Measurements from ENCODE around the gene FOXO4.

The FOXO4 gene

GRCh38 chrX:71099736-71100135 lies 4.1 kb downstream of the FOXO4 start:
- no peak for DNase-seq

DNA sequence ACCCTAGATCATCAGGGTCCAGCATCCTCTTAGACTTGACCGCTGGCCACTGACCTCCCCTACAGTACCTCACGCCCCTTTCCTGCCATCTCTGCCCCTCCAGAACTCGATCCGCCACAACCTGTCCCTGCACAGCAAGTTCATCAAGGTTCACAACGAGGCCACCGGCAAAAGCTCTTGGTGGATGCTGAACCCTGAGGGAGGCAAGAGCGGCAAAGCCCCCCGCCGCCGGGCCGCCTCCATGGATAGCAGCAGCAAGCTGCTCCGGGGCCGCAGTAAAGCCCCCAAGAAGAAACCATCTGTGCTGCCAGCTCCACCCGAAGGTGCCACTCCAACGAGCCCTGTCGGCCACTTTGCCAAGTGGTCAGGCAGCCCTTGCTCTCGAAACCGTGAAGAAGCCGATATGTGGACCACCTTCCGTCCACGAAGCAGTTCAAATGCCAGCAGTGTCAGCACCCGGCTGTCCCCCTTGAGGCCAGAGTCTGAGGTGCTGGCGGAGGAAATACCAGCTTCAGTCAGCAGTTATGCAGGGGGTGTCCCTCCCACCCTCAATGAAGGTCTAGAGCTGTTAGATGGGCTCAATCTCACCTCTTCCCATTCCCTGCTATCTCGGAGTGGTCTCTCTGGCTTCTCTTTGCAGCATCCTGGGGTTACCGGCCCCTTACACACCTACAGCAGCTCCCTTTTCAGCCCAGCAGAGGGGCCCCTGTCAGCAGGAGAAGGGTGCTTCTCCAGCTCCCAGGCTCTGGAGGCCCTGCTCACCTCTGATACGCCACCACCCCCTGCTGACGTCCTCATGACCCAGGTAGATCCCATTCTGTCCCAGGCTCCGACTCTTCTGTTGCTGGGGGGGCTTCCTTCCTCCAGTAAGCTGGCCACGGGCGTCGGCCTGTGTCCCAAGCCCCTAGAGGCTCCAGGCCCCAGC lies 5.2 kb downstream of the FOXO4 start:
- no peak for DNase-seq

DNA sequence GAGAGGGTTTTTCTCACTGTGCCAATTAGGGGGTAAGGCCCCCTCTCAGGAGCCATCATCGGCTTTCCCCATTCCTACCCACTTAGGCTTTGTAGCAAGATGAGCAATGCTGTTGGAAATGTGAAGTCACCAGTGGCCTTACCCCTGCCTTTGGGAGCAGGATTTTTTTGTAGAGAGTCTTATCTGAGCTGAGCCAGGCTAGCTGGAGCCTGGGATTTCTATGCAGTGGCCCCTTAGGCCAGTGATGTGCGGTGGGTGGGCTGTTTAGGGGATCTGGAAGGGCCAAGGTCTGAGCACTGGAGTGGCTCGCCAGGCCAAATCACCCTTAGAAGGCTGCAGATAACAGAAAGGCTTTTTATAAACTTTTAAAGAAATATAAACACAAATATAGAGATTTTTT lies 6.6 kb downstream of the FOXO4 start:
- no peak for DNase-seq

DNA sequence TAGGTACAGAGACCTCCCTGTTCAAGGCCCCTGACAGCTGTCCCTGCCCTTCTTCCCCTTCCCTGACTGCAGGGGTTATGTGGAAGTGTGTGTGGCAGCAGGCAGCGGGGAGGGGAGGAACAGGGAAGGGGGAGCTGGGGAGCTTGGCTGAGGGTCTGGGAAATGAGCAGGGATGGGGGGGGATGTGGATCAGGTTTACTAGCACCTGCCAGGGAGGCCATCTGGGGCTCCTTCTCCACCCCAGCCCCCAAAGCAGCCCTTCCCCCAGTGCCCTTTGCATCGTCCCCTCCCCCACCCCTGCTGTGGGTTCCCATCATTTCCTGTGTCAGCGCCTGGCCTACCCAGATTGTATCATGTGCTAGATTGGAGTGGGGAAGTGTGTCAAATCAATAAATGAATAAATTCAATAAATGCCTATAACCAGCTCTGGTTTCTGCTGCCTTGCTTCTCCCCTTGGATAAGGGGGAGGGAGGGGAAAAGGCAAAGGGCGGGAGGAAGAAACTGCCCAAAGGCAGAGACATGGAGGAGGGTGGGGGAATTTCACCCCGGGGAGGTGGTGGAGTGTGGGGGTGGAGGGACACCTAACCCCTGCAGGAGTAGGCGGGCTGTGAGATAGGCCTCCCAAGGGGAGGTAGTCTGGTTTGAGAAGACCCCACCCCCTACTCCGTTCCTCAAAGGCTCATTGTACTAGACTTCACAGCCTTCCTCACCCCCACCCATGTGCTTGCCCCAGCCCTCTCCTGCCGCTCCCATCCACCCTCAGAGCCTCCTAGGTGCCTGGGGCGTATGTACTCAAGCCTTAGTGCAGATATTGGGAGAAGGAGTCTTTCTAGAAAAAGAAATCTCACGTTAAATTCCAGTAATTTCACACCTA lies 7.7 kb downstream of the FOXO4 start:
- no peak for DNase-seq

GRCh38 chrX:71105628-71106027 lies 10.0 kb downstream of the FOXO4 start:
- no peak for DNase-seq

DNA sequence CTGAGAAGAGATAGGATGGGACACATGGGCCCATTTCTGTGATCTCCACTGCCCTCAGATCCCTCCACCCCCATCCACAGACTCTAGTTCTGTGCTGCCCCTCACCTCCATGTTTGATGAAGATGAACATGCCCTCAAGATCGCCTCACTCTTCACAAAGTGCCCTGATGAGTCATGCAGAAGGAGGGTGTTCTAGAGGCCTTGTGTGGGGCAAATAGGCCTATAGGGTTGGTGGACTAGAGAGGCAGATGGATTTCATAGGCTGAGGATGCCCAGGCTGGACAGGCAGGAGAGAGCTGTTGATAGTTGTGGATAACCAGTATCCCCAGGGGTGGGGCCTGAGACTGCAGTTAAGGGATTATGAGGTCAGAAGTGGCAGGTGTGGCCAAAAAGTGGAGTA lies 10.8 kb downstream of the FOXO4 start, which contains the start of gene CXorf65:
Gene CXorf65 (minus strand): TSS at position 314 of the 400 bp plus-strand sequence. CDS start 184 bp downstream, at position 130.
- DNase-seq, result no peak

- no peak for DNase-seq
Measured at GRCh38 chrX:71107245-71107644, 11.6 kb downstream of the FOXO4 start.

DNA sequence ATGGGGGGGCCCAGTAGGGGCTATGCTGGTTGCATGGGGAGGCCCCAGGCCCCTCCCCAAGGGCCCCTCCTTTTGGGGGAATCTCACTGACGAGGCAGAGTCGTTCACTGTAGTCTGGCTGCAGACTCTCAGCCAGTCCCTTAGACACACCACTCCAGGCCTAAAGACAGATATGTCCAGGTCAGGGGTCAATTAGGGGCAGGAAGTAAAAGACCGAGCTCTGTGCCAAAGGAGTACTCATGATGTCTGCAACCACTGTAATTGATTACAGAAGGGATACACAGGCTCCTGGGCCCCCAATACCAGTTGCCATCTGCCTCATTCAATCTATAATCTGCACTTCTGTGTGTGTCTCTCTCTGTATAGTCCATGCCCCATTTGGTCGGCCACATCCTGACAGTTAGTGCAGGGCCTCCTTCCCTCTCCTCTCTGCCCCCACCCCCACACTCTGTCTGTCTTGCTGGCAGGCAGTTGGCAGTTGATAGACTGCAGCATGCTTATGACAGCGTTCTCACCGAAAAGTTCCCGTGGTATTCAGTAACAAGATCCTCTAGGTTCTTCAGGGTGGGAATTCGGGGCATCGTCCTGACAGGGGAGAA lies 12.2 kb downstream of the FOXO4 start:
- no peak for DNase-seq

- DNase-seq, result no peak
Measured at GRCh38 chrX:71109051-71109450, 13.4 kb downstream of the FOXO4 start.

DNA sequence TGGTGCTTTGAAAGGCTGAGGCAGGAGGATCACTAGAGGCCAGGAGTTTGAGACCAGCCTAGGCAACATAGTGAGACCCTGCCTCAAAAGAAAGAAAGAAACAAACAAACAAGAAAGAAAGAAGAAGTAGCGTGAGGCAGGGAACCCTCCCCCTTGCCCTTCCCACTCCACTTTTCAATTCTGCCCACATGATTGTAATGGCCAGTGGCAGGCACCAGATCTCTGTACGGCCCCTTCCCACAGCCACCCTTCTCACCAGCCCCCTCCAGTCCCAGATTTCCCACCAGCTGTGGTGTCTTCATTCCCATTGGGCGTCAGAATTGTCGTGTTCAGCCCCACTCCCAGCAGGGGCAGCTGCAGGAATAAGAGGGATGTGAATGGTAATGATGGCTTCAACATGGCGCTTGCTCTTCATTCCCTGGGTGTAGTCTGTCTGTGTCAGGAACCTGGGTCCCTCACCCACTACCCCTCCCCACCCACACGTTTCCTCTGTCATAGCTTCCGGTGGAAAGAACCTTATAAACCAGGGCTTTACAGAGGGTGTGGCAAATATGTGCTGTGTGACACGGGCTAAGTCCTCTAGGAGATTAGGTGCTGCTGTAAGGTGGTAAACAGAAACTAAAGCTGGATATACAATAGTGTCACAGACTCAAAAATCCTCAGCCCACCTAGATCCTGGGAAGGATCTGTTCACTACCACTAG lies 15.6 kb downstream of the FOXO4 start, which contains the start of gene IL2RG:
Gene IL2RG (minus strand): TSS at position 437 of the 703 bp plus-strand sequence. CDS start 38 bp downstream, at position 399.
- no peak for DNase-seq

DNA sequence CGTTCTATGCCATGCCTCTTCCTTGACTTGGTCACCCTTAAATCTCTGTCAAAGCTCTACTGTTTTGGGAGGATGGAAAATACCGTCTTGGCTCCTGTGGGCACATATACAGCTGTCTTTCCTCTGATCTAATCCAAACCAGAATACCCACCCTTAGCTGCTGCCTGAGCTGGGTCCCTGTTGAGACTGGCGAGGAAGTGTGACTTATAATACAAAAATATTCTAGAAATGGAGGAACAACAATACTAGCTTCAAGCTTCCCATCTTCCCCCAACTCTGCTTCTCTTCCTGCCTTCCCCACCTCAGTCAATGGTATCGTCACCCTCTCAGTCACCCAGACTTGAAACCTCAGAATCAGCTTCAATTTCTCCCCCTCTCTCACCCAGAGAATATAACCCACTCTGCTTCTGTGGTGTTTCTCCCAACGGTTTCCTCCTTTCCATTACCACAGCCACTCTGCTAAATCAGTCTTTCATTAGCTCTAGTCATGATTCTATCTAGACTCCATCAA lies 16.3 kb downstream of the FOXO4 start:
- no peak for DNase-seq

GRCh38 chrX:71117358-71117757 lies 21.7 kb downstream of the FOXO4 start:
- DNase-seq, result no peak

- DNase-seq, result peak; percentile 91
Measured at GRCh38 chrX:71118032-71118984, 22.7 kb downstream of the FOXO4 start, which contains the start of gene MED12. MED12 (plus strand) TSS chrX:71118596; CDS start chrX:71118755, 159 bp downstream.

- no peak for DNase-seq
Measured at GRCh38 chrX:71118985-71119535, 23.4 kb downstream of the FOXO4 start.

DNA sequence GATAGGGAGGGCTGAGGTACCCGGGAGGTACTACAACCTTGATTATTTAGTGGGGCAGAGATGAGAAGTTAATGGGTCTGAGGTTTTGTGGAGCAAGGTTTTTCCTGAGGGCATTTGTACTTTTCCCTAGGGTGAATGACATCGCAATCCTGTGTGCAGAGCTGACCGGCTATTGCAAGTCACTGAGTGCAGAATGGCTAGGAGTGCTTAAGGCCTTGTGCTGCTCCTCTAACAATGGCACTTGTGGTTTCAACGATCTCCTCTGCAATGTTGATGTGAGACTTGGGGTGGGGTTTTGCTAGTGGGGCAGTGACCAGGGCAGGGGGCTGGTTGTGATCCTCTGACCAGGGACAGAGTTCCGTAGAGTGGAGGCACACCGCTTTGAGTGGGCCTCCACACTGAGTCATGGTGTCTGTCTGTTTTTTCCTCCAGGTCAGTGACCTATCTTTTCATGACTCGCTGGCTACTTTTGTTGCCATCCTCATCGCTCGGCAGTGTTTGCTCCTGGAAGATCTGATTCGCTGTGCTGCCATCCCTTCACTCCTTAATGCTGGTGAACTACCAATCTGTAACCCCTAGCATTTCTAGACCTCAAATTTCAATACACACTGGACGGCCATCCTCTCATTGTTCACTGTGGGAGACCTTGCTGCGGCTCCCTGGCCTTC lies 32.6 kb downstream of the FOXO4 start:
- DNase-seq, result no peak

DNA sequence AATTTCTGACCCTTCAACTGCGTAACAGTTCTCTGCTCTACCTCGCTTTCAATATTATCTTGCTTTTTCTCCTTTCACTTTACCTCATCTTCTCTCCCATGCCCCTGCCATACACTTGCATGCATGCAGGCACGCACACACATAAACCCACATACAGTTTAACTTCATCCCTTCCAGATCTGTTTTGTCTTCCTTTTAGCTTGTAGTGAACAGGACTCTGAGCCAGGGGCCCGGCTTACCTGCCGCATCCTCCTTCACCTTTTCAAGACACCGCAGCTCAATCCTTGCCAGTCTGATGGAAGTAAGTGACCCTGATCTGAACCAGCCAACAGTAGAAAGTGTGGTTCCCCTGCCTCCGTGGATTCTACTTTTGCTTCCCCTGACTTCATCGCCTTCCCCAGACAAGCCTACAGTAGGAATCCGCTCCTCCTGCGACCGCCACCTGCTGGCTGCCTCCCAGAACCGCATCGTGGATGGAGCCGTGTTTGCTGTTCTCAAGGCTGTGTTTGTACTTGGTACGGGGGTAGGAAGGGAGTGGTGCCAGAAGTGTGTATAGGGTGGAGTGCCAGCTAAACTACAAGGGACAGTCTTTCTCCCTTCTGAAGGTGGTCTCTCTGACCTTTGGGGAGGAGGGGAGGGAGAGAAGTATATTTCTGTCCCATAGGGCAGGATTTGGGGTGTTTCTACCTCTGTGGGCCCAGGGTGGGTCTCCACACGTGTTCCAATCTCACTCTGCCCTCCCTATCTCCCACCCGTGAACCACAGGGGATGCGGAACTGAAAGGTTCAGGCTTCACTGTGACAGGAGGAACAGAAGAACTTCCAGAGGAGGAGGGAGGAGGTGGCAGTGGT lies 33.5 kb downstream of the FOXO4 start:
- DNase-seq, result peak; percentile 28

DNA sequence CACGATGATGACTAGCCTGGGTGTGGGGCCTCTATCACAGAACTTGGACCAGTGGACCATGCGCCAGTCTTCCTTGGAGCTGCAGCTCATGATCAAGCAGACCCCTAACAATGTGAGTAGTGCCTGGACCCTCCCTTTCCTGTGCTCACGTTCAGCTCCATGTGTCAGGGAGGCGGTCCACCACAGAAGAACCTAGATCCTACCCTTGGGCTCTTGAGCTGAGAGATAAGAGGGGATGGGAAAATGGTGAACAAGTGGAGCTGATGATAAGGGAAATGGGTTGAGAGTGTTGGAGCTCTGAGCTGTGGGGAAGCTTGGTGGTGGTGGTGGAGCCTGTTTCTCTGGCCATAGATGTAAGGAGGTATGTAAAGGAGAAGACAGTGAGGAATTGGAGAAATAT lies 35.9 kb downstream of the FOXO4 start:
- DNase-seq, result no peak

DNA sequence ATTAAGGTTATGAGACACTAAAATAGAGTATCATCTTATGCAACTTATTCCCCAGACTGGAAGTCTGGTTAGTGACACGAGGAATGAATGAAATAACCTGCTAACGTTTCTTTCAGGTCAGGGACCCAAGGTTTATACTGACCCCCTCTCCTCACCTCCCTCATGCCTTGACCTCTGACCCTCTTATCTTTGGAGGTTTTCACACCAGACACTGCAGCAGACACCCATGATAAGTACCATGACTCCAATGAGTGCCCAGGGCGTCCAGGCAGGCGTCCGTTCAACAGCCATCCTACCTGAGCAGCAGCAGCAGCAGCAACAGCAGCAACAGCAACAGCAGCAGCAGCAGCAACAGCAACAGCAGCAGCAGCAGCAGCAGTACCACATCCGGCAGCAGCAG lies 44.8 kb downstream of the FOXO4 start:
- DNase-seq, result no peak

DNA sequence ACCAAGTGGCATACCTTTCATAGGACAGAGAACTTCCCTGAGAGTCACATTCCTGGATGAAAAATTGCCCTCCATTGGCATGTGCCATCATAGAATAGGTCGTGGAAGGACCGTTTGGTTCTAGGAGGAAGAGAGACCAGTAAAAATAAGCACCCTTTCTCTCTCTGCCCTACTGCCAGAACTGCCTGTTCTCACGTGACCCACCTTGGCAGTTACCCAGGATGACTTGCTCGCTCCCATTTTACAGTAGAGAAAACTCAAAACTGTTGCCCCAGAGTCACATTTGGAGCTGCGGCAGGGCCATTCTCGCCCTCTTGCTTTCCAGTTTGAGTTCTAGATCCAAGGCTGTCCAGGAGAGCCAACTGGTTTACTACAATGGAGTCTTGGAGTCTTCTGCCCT lies 47.9 kb downstream of the FOXO4 start:
- no peak for DNase-seq

Data from NCI-H1092 treated with DMSO at 0.1 percent for 48 hours (cell line).